ENCODE results near the gene TMPRSS9.

Gene TMPRSS9

DNA sequence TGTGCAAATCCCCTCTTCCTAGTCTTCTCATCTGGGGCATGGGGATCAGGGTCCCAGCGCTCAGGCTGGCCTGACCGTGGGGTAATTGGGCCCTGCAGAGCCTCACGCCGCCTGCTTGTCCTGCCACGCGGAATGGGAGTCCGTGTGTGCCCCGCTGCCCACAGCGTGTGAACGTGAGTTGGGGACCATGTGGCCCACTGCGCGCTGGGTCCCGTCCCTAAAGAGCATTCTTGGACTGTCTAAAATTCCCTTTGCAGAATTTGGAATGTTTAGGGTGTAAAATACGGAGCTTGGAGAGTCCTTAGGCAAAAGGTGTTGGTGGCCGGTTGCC lies 2.9 kb downstream of the TMPRSS9 start:
- Histone ChIP-seq H3K79me2 (ENCODE audit: insufficient read depth, low read length) (no peaks in the 10 kb centered on the region), H2AFZ (ENCODE audit: low read length) (no peak overlapping the region), H3K4me3 (ENCODE audit: low read length, poor library complexity, severe bottlenecking) (no peak overlapping the region), H3K4me2 (ENCODE audit: low read depth, low read length, poor library complexity, severe bottlenecking) (no peak overlapping the region), H4K20me1 (ENCODE audit: insufficient read depth, low read length, poor library complexity, severe bottlenecking) (no peaks in the 10 kb centered on the region), H3K9me3 (ENCODE audit: insufficient read depth, low read depth, low read length) (no peaks in the 10 kb centered on the region), H3K36me3 (ENCODE audit: insufficient read depth, low read length) (no peaks in the 10 kb centered on the region), H3K9me2 (replicated peaks; ENCODE audit: low read depth, low read length) (no peaks in the 10 kb centered on the region), H3F3A (ENCODE audit: low read depth) (no peaks in the 10 kb centered on the region), H3K27me3 (ENCODE audit: insufficient read depth, low read length, poor library complexity, severe bottlenecking) (no peaks in the 10 kb centered on the region), H3K9ac (ENCODE audit: low read depth, low read length, poor library complexity, severe bottlenecking) (no peak overlapping the region), H3K4me1 (ENCODE audit: insufficient read depth, low read length, poor library complexity, severe bottlenecking) (peaks cover 9% of the 10 kb centered on the region)
- no peak for TF ChIP-seq EZH2phosphoT487 (IDR thresholded peaks at IDR 0.05; ENCODE audit: borderline replicate concordance)
- TF ChIP-seq, protein P1, sequence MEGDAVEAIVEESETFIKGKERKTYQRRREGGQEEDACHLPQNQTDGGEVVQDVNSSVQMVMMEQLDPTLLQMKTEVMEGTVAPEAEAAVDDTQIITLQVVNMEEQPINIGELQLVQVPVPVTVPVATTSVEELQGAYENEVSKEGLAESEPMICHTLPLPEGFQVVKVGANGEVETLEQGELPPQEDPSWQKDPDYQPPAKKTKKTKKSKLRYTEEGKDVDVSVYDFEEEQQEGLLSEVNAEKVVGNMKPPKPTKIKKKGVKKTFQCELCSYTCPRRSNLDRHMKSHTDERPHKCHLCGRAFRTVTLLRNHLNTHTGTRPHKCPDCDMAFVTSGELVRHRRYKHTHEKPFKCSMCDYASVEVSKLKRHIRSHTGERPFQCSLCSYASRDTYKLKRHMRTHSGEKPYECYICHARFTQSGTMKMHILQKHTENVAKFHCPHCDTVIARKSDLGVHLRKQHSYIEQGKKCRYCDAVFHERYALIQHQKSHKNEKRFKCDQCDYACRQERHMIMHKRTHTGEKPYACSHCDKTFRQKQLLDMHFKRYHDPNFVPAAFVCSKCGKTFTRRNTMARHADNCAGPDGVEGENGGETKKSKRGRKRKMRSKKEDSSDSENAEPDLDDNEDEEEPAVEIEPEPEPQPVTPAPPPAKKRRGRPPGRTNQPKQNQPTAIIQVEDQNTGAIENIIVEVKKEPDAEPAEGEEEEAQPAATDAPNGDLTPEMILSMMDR (conservative IDR thresholded peaks at IDR 0.05; ENCODE audit: low read length), result no peak

GRCh38 chr19:2363419-2363818 lies 3.4 kb downstream of the TMPRSS9 start:
- Histone ChIP-seq H3K4me3 (ENCODE audit: low read length, poor library complexity, severe bottlenecking) (no peak overlapping the region), H4K20me1 (ENCODE audit: insufficient read depth, low read length, poor library complexity, severe bottlenecking) (no peaks in the 10 kb centered on the region), H2AFZ (ENCODE audit: low read length) (no peak overlapping the region), H3K9me2 (replicated peaks; ENCODE audit: low read depth, low read length) (no peaks in the 10 kb centered on the region), H3K79me2 (ENCODE audit: insufficient read depth, low read length) (no peaks in the 10 kb centered on the region), H3K27me3 (ENCODE audit: insufficient read depth, low read length, poor library complexity, severe bottlenecking) (no peaks in the 10 kb centered on the region), H3K4me1 (ENCODE audit: insufficient read depth, low read length, poor library complexity, severe bottlenecking) (peaks cover 9% of the 10 kb centered on the region), H3F3A (ENCODE audit: low read depth) (no peaks in the 10 kb centered on the region), H3K9me3 (ENCODE audit: insufficient read depth, low read depth, low read length) (no peaks in the 10 kb centered on the region), H3K9ac (ENCODE audit: low read depth, low read length, poor library complexity, severe bottlenecking) (no peak overlapping the region), H3K36me3 (ENCODE audit: insufficient read depth, low read length) (no peaks in the 10 kb centered on the region), H3K4me2 (ENCODE audit: low read depth, low read length, poor library complexity, severe bottlenecking) (no peak overlapping the region)
- TF ChIP-seq, protein P1 (conservative IDR thresholded peaks at IDR 0.05; ENCODE audit: low read length), result no peak
- no peak for TF ChIP-seq EZH2phosphoT487 (IDR thresholded peaks at IDR 0.05; ENCODE audit: borderline replicate concordance)

- Histone ChIP-seq H3K9me3 (ENCODE audit: insufficient read depth, low read depth, low read length) (peaks cover 3% of the 10 kb centered on the region; the same call in 1 of the 2 replicates), H3K27me3 (ENCODE audit: insufficient read depth, low read length, poor library complexity, severe bottlenecking) (no peaks in the 10 kb centered on the region), H3K4me1 (ENCODE audit: insufficient read depth, low read length, poor library complexity, severe bottlenecking) (peaks cover 9% of the 10 kb centered on the region), H4K20me1 (ENCODE audit: insufficient read depth, low read length, poor library complexity, severe bottlenecking) (no peaks in the 10 kb centered on the region), H3K4me3 (ENCODE audit: low read length, poor library complexity, severe bottlenecking) (peak overlapping the region; percentile 20), H2AFZ (ENCODE audit: low read length) (peak overlapping the region; percentile 45; the same call in 1 of the 2 replicates), H3K79me2 (ENCODE audit: insufficient read depth, low read length) (no peaks in the 10 kb centered on the region), H3K4me2 (ENCODE audit: low read depth, low read length, poor library complexity, severe bottlenecking) (peak overlapping the region; percentile 51), H3F3A (ENCODE audit: low read depth) (no peaks in the 10 kb centered on the region), H3K36me3 (ENCODE audit: insufficient read depth, low read length) (no peaks in the 10 kb centered on the region), H3K9me2 (replicated peaks; ENCODE audit: low read depth, low read length) (no peaks in the 10 kb centered on the region), H3K9ac (ENCODE audit: low read depth, low read length, poor library complexity, severe bottlenecking) (peak overlapping the region; percentile 48)
- TF ChIP-seq, protein P1 (conservative IDR thresholded peaks at IDR 0.05; ENCODE audit: low read length), result no peak
- no peak for TF ChIP-seq EZH2phosphoT487 (IDR thresholded peaks at IDR 0.05; ENCODE audit: borderline replicate concordance)
Measured at GRCh38 chr19:2365201-2365970, 5.3 kb downstream of the TMPRSS9 start.
